Smooth muscle cell (in vitro differentiated cells): Measurements from ENCODE around the gene KCNJ6. TPM values are rescaled to one million over a fixed set of nuclear protein-coding genes. Genes with fewer than 3 reads are reported as not detected.

Source experiments
- DNase-seq: peaks from one replicate; lab custom pipeline; 2025; ENCODE audit not compliant: unreplicated experiment; lab: John Stamatoyannopoulos, UW
- H2AFZ ChIP-seq: fragments of 200-600 bp; sonication (generic); 2 replicates; pipeline ENCODE4 v1.6.0; 2016; ENCODE audit warnings: antibody characterized with exemption, low read depth, mild to moderate bottlenecking
- H3F3A ChIP-seq: fragments of 200-600 bp; sonication (generic); 2 replicates; pipeline ENCODE4 v1.6.0; 2017; ENCODE audit warnings: antibody characterized with exemption, low read depth
- H3K27ac ChIP-seq: fragments of 200-600 bp; sonication (generic); 2 replicates; pipeline ENCODE4 v1.5.1; 2016; ENCODE audit warnings: low read depth, mild to moderate bottlenecking
- H3K27me3 ChIP-seq: fragments of 200-600 bp; sonication (generic); 2 replicates; pipeline ENCODE4 v1.6.1; 2016; ENCODE audit warnings: low read depth, mild to moderate bottlenecking
- H3K36me3 ChIP-seq: fragments of 200-600 bp; sonication (generic); 2 replicates; pipeline ENCODE4 v1.5.1; 2016; ENCODE audit warnings: low read depth
- H3K4me1 ChIP-seq: fragments of 200-600 bp; sonication (generic); 2 replicates; pipeline ENCODE4 v1.5.1; 2016; ENCODE audit warnings: low read depth
- H3K4me2 ChIP-seq: fragments of 200-600 bp; sonication (generic); 2 replicates; pipeline ENCODE4 v1.6.0; 2016; ENCODE audit warnings: mild to moderate bottlenecking
- H3K4me3 ChIP-seq: fragments of 200-600 bp; sonication (generic); 2 replicates; pipeline ENCODE4 v1.5.1; 2016; ENCODE audit warnings: mild to moderate bottlenecking
- H3K79me2 ChIP-seq: fragments of 200-600 bp; sonication (generic); 2 replicates; pipeline ENCODE4 v1.6.0; 2016; ENCODE audit warnings: low read depth, mild to moderate bottlenecking
- H3K9ac ChIP-seq: fragments of 200-600 bp; sonication (generic); 2 replicates; pipeline ENCODE4 v1.6.0; 2016; ENCODE audit warnings: low read depth
- H3K9me3 ChIP-seq: fragments of 200-600 bp; sonication (generic); replicated peaks from 2 replicates; pipeline ENCODE4 v1.5.1; 2016; ENCODE audit warnings: low read depth
- H4K20me1 ChIP-seq: fragments of 200-600 bp; sonication (generic); 2 replicates; pipeline ENCODE4 v1.6.0; 2016; ENCODE audit warnings: low read depth
- WGBS: methylation state at CpG from one replicate; pipeline ENCODE4 v1.1.7; 2016; ENCODE audit warnings: low lambda C conversion rate; 5-methylcytosine and 5-hydroxymethylcytosine counted together
- polyA plus RNA-seq: library from polyadenylated mRNA; unstranded; fragments of >200 nt; fragmentation: Nextera tagmentation; extraction: Ambion mirVana; gene quantifications from 2 replicates; pipeline ENCODE4 v1.2.1, GENCODE V29; 2016
- total RNA-seq: library from RNA; depleted of rRNA; stranded (reverse); fragments of >200 nt; gene quantifications from 2 replicates; pipeline ENCODE4 v1.2.3, GENCODE V29; 2014
- TF ChIP-seq, protein P1 (sequence below): fragments of 200-600 bp; sonication (generic); IDR thresholded peaks from 2 replicates; pipeline ENCODE4 v1.5.1; 2017; ENCODE audit warnings: borderline replicate concordance, mild to moderate bottlenecking, antibody characterized with exemption; ENCODE audit not compliant: insufficient read depth, poor library complexity, severe bottlenecking

The KCNJ6 gene
- total and polyA plus RNA-seq, 2 experiments from 2014 or later, result 0.15 to 0.27 TPM

DNA sequence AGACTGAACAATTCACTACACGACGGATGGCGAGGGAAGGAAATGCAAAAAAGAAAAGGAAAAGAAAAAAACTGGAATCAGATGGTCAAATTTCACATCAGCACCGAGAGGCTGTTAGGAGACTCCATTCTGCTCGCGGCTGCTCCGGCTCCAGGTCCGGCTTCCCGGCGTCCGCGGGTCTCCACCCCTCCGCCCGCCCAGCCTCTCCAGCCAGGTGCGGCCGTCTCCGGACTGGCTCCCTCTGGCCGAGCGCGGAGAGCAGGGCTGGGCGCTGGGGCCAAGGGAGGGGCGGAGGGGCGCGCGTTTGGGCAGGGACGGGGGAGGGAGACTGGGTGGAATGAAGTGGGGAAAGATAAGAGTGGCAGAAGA, 332 bp downstream of the KCNJ6 start:
- H4K20me1 ChIP-seq, result no peaks in the 10 kb centered on the region
- H3K27me3 ChIP-seq, result peaks cover 54% of the 10 kb centered on the region
- H3F3A ChIP-seq, result no peaks in the 10 kb centered on the region
- peak overlapping the region; percentile 63 for H2AFZ ChIP-seq
- H3K9ac ChIP-seq, result no peak overlapping the region
- DNase-seq, result no peak
- WGBS, result under 1% methylated on average over 21 of the region's 26 CpGs
- peak overlapping the region; percentile 96 for H3K4me2 ChIP-seq
- no peak overlapping the region for H3K27ac ChIP-seq
- TF ChIP-seq, protein P1, sequence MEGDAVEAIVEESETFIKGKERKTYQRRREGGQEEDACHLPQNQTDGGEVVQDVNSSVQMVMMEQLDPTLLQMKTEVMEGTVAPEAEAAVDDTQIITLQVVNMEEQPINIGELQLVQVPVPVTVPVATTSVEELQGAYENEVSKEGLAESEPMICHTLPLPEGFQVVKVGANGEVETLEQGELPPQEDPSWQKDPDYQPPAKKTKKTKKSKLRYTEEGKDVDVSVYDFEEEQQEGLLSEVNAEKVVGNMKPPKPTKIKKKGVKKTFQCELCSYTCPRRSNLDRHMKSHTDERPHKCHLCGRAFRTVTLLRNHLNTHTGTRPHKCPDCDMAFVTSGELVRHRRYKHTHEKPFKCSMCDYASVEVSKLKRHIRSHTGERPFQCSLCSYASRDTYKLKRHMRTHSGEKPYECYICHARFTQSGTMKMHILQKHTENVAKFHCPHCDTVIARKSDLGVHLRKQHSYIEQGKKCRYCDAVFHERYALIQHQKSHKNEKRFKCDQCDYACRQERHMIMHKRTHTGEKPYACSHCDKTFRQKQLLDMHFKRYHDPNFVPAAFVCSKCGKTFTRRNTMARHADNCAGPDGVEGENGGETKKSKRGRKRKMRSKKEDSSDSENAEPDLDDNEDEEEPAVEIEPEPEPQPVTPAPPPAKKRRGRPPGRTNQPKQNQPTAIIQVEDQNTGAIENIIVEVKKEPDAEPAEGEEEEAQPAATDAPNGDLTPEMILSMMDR, result no peak
- no peaks in the 10 kb centered on the region for H3K79me2 ChIP-seq
- H3K36me3 ChIP-seq, result no peaks in the 10 kb centered on the region
- H3K4me3 ChIP-seq, result peak overlapping the region; percentile 55
- H3K4me1 ChIP-seq, result peaks cover 7% of the 10 kb centered on the region
- no peaks in the 10 kb centered on the region for H3K9me3 ChIP-seq

- H3K4me1 ChIP-seq, result peaks cover 7% of the 10 kb centered on the region
- no peak for DNase-seq
- no peaks in the 10 kb centered on the region for H3F3A ChIP-seq
- H3K4me2 ChIP-seq, result peak overlapping the region; percentile 96
- H3K79me2 ChIP-seq, result no peaks in the 10 kb centered on the region
- peaks cover 54% of the 10 kb centered on the region for H3K27me3 ChIP-seq
- no peaks in the 10 kb centered on the region for H3K9me3 ChIP-seq
- H3K9ac ChIP-seq, result no peak overlapping the region
- WGBS, result 4% methylated on average over 28 of the region's 28 CpGs
- H4K20me1 ChIP-seq, result no peaks in the 10 kb centered on the region
- H2AFZ ChIP-seq, result peak overlapping the region; percentile 63
- TF ChIP-seq, protein P1, result no peak
- peak overlapping the region; percentile 55 for H3K4me3 ChIP-seq
- no peak overlapping the region for H3K27ac ChIP-seq
- no peaks in the 10 kb centered on the region for H3K36me3 ChIP-seq
These were observed 753 bp downstream of the KCNJ6 start for GRCh38 chr21:37915497-37915911.

GRCh38 chr21:37912616-37913015, 3.6 kb downstream of the KCNJ6 start:
- H3K4me1 ChIP-seq, result peaks cover 7% of the 10 kb centered on the region
- no peak overlapping the region for H3K9ac ChIP-seq
- H3K79me2 ChIP-seq, result no peaks in the 10 kb centered on the region
- no peaks in the 10 kb centered on the region for H4K20me1 ChIP-seq
- DNase-seq, result no peak
- no peak overlapping the region for H3K27ac ChIP-seq
- TF ChIP-seq, protein P1, result no peak
- peaks cover 51% of the 10 kb centered on the region for H3K27me3 ChIP-seq
- no peaks in the 10 kb centered on the region for H3F3A ChIP-seq
- no peak overlapping the region for H2AFZ ChIP-seq
- H3K9me3 ChIP-seq, result no peaks in the 10 kb centered on the region
- H3K36me3 ChIP-seq, result no peaks in the 10 kb centered on the region
- no peak overlapping the region for H3K4me2 ChIP-seq
- no peak overlapping the region for H3K4me3 ChIP-seq

DNA sequence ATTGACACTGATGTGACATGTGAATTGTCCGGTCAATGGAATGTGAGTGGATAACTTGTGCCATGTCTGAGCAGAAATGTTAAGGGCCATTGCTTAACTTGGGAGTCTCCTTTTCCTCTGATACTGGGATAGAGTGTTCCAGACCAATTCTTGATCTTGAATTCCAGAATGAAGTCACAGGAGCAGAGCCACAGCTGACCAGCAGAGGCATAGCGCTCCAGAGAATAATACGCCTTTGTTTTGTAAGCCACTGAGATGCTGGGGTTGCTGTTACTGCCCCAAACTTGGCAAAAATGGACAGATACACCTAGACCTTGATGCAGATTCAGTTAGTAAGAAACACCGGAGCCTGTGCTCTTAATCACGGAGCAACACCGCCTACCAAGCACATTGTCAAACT, 6.3 kb downstream of the KCNJ6 start:
- Histone ChIP-seq H2AFZ (no peak overlapping the region), H3K9ac (no peak overlapping the region), H3K4me1 (no peaks in the 10 kb centered on the region), H3K9me3 (no peaks in the 10 kb centered on the region), H3F3A (no peaks in the 10 kb centered on the region), H4K20me1 (no peaks in the 10 kb centered on the region), H3K4me2 (no peak overlapping the region), H3K79me2 (no peaks in the 10 kb centered on the region), H3K4me3 (no peak overlapping the region), H3K27ac (no peak overlapping the region), H3K27me3 (peaks cover 40% of the 10 kb centered on the region), H3K36me3 (no peaks in the 10 kb centered on the region)
- TF ChIP-seq, protein P1, result no peak
- WGBS, result 90% methylated on average over 6 of the region's 6 CpGs
- no peak for DNase-seq
